LNCAP (cell line): ENCODE results near the gene GOLGA8B.

Source experiments
- TF ChIP-seq, protein P1 (sequence below): fragments of 450-650 bp; IDR thresholded peaks from 2 replicates; pipeline ENCODE4 v1.5.1; 2017; ENCODE audit warnings: mild to moderate bottlenecking

GOLGA8B gene

GRCh38 chr15:34618073-34618472 lies 34.6 kb upstream of the GOLGA8B start:
- TF ChIP-seq, protein P1, sequence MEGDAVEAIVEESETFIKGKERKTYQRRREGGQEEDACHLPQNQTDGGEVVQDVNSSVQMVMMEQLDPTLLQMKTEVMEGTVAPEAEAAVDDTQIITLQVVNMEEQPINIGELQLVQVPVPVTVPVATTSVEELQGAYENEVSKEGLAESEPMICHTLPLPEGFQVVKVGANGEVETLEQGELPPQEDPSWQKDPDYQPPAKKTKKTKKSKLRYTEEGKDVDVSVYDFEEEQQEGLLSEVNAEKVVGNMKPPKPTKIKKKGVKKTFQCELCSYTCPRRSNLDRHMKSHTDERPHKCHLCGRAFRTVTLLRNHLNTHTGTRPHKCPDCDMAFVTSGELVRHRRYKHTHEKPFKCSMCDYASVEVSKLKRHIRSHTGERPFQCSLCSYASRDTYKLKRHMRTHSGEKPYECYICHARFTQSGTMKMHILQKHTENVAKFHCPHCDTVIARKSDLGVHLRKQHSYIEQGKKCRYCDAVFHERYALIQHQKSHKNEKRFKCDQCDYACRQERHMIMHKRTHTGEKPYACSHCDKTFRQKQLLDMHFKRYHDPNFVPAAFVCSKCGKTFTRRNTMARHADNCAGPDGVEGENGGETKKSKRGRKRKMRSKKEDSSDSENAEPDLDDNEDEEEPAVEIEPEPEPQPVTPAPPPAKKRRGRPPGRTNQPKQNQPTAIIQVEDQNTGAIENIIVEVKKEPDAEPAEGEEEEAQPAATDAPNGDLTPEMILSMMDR: no peak

DNA sequence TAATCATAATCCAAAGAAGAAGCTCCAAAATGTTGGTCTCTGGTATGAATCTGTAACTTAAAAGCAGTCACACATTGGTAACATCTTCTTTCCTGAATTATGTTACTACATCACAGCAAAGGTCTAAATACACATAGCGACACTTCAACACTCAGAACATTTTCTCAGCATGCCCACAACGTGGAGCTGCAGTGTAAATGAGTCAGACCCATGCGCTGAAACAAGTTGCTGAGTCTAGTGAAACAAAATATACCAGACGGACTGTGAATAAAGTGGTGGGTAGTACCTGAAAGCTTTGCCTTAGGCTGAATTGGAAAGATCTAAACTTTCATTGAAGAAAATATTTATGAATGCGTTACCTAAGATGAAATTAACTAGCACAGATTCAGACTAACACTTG lies 33.2 kb upstream of the GOLGA8B start:
- TF ChIP-seq, protein P1: peak; percentile 28; the same call in 1 of the 2 replicates

DNA sequence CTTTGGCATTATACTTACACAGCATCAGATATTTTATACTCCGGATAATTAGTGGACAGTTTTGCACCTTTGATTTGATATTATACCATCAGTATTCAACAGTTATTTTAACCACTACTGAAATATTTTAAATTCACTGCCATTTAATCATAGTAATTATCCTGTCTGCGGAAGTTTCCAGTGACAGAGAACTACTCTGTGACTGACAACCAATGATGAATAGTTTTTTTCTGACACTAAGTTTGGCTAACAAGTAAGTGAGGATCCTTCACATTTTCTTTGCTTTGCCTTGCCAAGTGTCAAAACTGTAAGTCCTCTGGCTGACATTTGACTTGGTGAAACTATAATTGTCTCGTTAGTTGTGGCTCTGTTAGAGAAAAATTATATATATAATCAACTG lies 30.5 kb upstream of the GOLGA8B start:
- TF ChIP-seq, protein P1: no peak

DNA sequence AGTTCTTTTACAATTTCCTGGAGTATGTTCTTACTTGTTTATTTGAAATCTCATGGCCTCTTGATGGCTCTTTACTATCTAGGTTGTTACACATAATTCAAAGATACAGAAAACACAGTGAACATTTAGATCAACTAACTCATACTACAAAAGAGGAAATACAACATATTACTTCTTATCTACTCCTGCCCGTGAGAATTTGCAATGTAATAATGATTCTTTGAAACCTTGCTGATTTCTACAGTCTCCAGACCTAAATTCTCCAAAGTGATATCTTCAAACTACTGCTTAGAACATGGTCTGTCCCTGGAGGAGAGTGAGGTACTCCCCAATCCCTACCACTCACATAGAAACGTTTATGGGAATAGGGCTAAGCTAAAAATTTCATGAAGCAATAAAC lies 29.9 kb upstream of the GOLGA8B start:
- TF ChIP-seq, protein P1: no peak

DNA sequence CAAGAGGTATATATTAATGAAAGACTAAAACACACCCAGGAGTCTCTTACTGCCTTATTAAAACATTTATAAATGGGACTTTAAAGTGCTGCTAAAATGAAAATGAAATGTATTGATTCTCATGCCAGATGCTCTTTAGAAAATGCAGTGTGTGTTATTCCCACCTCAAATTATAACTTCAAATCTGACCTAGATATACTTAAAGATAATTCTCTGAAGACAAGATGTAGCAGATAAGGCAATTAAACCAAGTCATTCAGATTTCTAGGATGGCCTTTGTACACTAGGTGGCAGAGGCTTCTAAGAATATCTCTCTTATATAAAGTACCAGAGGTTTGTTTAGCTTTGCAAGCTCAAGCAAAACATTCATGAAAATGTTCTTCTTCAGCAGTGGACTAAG lies 26.9 kb upstream of the GOLGA8B start:
- TF ChIP-seq, protein P1: peak; percentile 54; the same call in 1 of the 2 replicates

DNA sequence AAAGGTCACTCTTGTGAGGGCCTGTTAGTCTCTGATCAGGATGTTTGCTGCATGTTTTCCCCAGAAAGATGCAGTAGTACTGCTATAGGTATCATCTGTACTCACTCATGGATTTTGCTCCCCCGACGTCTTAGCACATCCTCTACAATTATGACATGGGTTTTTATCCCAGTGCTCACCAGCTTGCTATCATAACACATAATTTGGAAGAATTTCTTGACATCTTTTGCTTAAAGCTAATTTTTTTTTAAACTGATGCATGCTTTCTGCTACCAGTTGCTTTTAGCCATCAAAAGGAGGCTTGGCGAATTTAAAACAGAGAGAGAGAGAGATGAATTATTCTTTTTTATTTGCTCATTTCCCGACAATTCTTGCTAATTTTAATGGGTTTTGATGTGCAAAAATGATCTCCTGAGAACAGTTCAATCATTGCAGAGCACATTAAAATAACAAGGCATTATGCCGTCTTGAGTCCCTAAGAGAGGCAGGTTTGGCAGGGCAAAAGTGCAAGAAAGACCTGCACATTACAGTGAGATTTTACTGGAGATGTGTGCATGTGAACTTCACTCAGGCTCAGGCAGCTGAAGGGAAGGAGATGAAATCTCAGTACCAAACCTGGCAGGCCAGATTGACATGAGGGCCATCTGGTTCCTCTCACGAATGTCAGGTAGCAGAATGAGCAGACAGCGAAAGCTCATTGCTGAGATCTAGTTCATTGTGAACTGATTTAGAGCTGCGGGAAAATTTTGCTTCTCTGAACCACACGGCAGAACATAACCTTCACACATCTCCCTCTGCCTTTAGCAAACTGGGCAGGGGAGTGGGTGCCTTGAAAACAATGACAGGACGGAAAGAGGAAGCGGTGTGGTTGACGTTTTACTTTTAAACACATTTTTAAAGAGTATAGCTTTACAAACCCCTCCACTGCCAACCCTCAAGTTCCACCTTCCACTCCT lies 25.9 kb upstream of the GOLGA8B start:
- TF ChIP-seq, protein P1: no peak

DNA sequence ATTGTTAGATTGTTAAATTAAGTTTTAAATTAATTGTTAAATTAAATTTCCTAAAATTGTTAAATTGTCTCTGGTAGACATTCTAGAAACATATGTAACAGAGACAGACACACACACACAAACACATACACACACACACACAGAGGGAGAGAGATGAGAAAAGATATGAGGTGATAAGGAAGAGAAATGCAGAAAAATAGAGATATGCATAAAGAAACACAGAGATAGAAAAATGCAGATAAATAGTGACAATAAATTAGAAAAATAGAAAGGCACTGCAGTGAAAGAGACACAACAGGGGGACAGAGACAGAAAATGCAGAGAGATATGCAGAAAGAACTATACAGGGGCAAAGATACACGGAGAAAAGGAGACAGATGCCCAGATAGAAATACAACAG lies 25.1 kb upstream of the GOLGA8B start:
- TF ChIP-seq, protein P1: no peak
